ENCODE results near the gene ERH.
"Not testable (repeated sequence)": the region's sequence is repeated elsewhere in the genome, so short reads cannot be mapped to it uniquely, and the experiment has no call there.

ERH gene

GRCh38 chr14:69395929-69396328 lies 2.2 kb downstream of the ERH start:
- Histone ChIP-seq H3K79me2 (ENCODE audit: insufficient read depth, low read depth) (peaks cover 85% of the 10 kb centered on the region), H2AFZ (ENCODE audit: low read depth) (no peak overlapping the region), H3K36me3 (ENCODE audit: insufficient read depth) (no peaks in the 10 kb centered on the region), H3K4me1 (ENCODE audit: low read depth, poor library complexity, severe bottlenecking) (peaks cover 31% of the 10 kb centered on the region), H3K9ac (no peak overlapping the region), H3K27ac (no peak overlapping the region), H3K4me3 (IDR thresholded peaks at IDR 0.05; ENCODE audit: insufficient read depth, low read depth, low read length) (no peak overlapping the region), H4K20me1 (ENCODE audit: insufficient read depth) (peaks cover 4% of the 10 kb centered on the region; the same call in 1 of the 2 replicates), H3K27me3 (ENCODE audit: insufficient read depth, low read depth) (no peaks in the 10 kb centered on the region), H3K4me2 (no peak overlapping the region)
- no peak for TF ChIP-seq CTCF (conservative IDR thresholded peaks at IDR 0.05; ENCODE audit: low read depth, low read length)

GRCh38 chr14:69392481-69392880 lies 5.6 kb downstream of the ERH start:
- Histone ChIP-seq H3K4me2 (no peak overlapping the region), H3K27ac (no peak overlapping the region)

GRCh38 chr14:69391400-69391799 lies 6.7 kb downstream of the ERH start:
- H3K36me3 ChIP-seq (ENCODE audit: insufficient read depth); H2AFZ ChIP-seq (ENCODE audit: low read depth); H3K4me1 ChIP-seq (ENCODE audit: low read depth, poor library complexity, severe bottlenecking); H3K9ac ChIP-seq; H3K4me2 ChIP-seq; H3K4me3 ChIP-seq (IDR thresholded peaks at IDR 0.05; ENCODE audit: insufficient read depth, low read depth, low read length); H3K27ac ChIP-seq; H4K20me1 ChIP-seq (ENCODE audit: insufficient read depth); H3K27me3 ChIP-seq (ENCODE audit: insufficient read depth, low read depth): not testable (repeated sequence)
- H3K79me2 ChIP-seq (ENCODE audit: insufficient read depth, low read depth): peaks cover 76% of the 10 kb centered on the region

More at GRCh38 chr14:69392481-69392880, 5.6 kb downstream of the ERH start:
- Histone ChIP-seq H3K27me3 (ENCODE audit: insufficient read depth, low read depth) (no peaks in the 10 kb centered on the region), H3K36me3 (ENCODE audit: insufficient read depth) (no peaks in the 10 kb centered on the region), H3K4me3 (IDR thresholded peaks at IDR 0.05; ENCODE audit: insufficient read depth, low read depth, low read length) (no peak overlapping the region), H3K79me2 (ENCODE audit: insufficient read depth, low read depth) (peaks cover 84% of the 10 kb centered on the region), H3K9ac (no peak overlapping the region), H4K20me1 (ENCODE audit: insufficient read depth) (peaks cover 4% of the 10 kb centered on the region; the same call in 1 of the 2 replicates), H2AFZ (ENCODE audit: low read depth) (no peak overlapping the region), H3K4me1 (ENCODE audit: low read depth, poor library complexity, severe bottlenecking) (peaks cover 11% of the 10 kb centered on the region)
- no peak for TF ChIP-seq CTCF (conservative IDR thresholded peaks at IDR 0.05; ENCODE audit: low read depth, low read length)

- H3K27ac ChIP-seq: no peak overlapping the region
- H3K4me3 ChIP-seq (IDR thresholded peaks at IDR 0.05; ENCODE audit: insufficient read depth, low read depth, low read length): no peak overlapping the region
- no peak overlapping the region for H3K9ac ChIP-seq
- H2AFZ ChIP-seq (ENCODE audit: low read depth): no peak overlapping the region
- no peak for TF ChIP-seq CTCF (conservative IDR thresholded peaks at IDR 0.05; ENCODE audit: low read depth, low read length)
- no peaks in the 10 kb centered on the region for H3K27me3 ChIP-seq (ENCODE audit: insufficient read depth, low read depth)
- no peaks in the 10 kb centered on the region for H3K4me1 ChIP-seq (ENCODE audit: low read depth, poor library complexity, severe bottlenecking)
- H3K36me3 ChIP-seq (ENCODE audit: insufficient read depth): no peaks in the 10 kb centered on the region
- H3K4me2 ChIP-seq: no peak overlapping the region
- peaks cover 52% of the 10 kb centered on the region for H3K79me2 ChIP-seq (ENCODE audit: insufficient read depth, low read depth)
- H4K20me1 ChIP-seq (ENCODE audit: insufficient read depth): peaks cover 4% of the 10 kb centered on the region; the same call in 1 of the 2 replicates
Observed at GRCh38 chr14:69387311-69387710, 10.8 kb downstream of the ERH start.

GRCh38 chr14:69378274-69378673 lies 19.8 kb downstream of the ERH start:
- H3K4me1 ChIP-seq (ENCODE audit: low read depth, poor library complexity, severe bottlenecking): peaks cover 16% of the 10 kb centered on the region
- H3K27me3 ChIP-seq (ENCODE audit: insufficient read depth, low read depth): no peaks in the 10 kb centered on the region
- H3K4me2 ChIP-seq: 0 out of 2 replicates have a peak overlapping the region, but pooled peaks have one; percentile 33
- H3K27ac ChIP-seq: no peak overlapping the region
- no peaks in the 10 kb centered on the region for H3K79me2 ChIP-seq (ENCODE audit: insufficient read depth, low read depth)
- no peak for TF ChIP-seq CTCF (conservative IDR thresholded peaks at IDR 0.05; ENCODE audit: low read depth, low read length)
- no peak overlapping the region for H3K4me3 ChIP-seq (IDR thresholded peaks at IDR 0.05; ENCODE audit: insufficient read depth, low read depth, low read length)
- no peak overlapping the region for H2AFZ ChIP-seq (ENCODE audit: low read depth)
- H4K20me1 ChIP-seq (ENCODE audit: insufficient read depth): no peaks in the 10 kb centered on the region
- no peak overlapping the region for H3K9ac ChIP-seq
- no peaks in the 10 kb centered on the region for H3K36me3 ChIP-seq (ENCODE audit: insufficient read depth)
